ENCODE results near the gene PFKFB4. TPM values are rescaled to one million over a fixed set of nuclear protein-coding genes. Genes with fewer than 3 reads are reported as not detected.

Gene PFKFB4
- total RNA-seq, 1 experiment from 2014 or later: 12.3 TPM

GRCh38 chr3:48596157-48596556, 39.6 kb upstream of the PFKFB4 start:
- H3K23ac ChIP-seq (ENCODE audit: insufficient read length, low read depth, low read length): no peak overlapping the region
- no peak overlapping the region for H3K18ac ChIP-seq (ENCODE audit: insufficient read length, low read depth, low read length)
- Mint-ChIP-seq H3K27ac (peak overlapping the region; percentile 60 to 90 (median 83); a peak in 6 of 7 replicates), H3K9me3 (no peaks in the 10 kb centered on the region), H3K27me3 (ENCODE audit: low read depth) (peaks cover 4% of the 10 kb centered on the region; the same call in 1 of the 2 replicates), H3K4me1 (peaks cover 12 to 21% of the 10 kb centered on the region in 2 experiments), H3K4me3 (no peak overlapping the region), H3K36me3 (ENCODE audit: insufficient read depth in 1 of 3, low read depth in 3 of 3) (peaks cover 26 to 45% (median 30%) of the 10 kb centered on the region in 3 experiments; a peak in 6 of 7 replicates)
- no peak overlapping the region for H2BK15ac ChIP-seq (ENCODE audit: low read depth, low read length)
- WGBS (ENCODE audit: extremely low coverage, insufficient read length, low lambda C conversion rate): no CpG with 5 or more reads among the region's 5 CpGs
- H3T11ph ChIP-seq (ENCODE audit: low read length): no peak overlapping the region
- no peak overlapping the region for H3K4me2 ChIP-seq (ENCODE audit: insufficient read depth, insufficient read length, low read length)
- TF ChIP-seq, protein P1, sequence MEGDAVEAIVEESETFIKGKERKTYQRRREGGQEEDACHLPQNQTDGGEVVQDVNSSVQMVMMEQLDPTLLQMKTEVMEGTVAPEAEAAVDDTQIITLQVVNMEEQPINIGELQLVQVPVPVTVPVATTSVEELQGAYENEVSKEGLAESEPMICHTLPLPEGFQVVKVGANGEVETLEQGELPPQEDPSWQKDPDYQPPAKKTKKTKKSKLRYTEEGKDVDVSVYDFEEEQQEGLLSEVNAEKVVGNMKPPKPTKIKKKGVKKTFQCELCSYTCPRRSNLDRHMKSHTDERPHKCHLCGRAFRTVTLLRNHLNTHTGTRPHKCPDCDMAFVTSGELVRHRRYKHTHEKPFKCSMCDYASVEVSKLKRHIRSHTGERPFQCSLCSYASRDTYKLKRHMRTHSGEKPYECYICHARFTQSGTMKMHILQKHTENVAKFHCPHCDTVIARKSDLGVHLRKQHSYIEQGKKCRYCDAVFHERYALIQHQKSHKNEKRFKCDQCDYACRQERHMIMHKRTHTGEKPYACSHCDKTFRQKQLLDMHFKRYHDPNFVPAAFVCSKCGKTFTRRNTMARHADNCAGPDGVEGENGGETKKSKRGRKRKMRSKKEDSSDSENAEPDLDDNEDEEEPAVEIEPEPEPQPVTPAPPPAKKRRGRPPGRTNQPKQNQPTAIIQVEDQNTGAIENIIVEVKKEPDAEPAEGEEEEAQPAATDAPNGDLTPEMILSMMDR (conservative IDR thresholded peaks at IDR 0.05): no peak
- H3K4me1 ChIP-seq (ENCODE audit: insufficient read depth, low read length): no peaks in the 10 kb centered on the region
- no peak overlapping the region for H2BK120ac ChIP-seq (ENCODE audit: low read depth, low read length, poor library complexity, severe bottlenecking)
- no peaks in the 10 kb centered on the region for H3K27me3 ChIP-seq (ENCODE audit: insufficient read depth, low read length)
- no peaks in the 10 kb centered on the region for H3K9me3 ChIP-seq (ENCODE audit: control insufficient read depth, low read depth, low read length)
- H2BK12ac ChIP-seq (ENCODE audit: insufficient read length, low read depth, low read length): no peak overlapping the region
- no peak overlapping the region for H4K8ac ChIP-seq (replicated peaks; ENCODE audit: insufficient read length, low read depth, low read length)
- DNase-seq: no peak
- H3K56ac ChIP-seq (ENCODE audit: insufficient read length, low read depth, low read length): no peak overlapping the region
- H3K14ac ChIP-seq (ENCODE audit: insufficient read depth, low read length): no peak overlapping the region
- no peaks in the 10 kb centered on the region for H3K79me2 ChIP-seq (ENCODE audit: insufficient read depth, low read length)
- H4K20me1 ChIP-seq (ENCODE audit: control insufficient read depth, insufficient read depth, insufficient read length): no peaks in the 10 kb centered on the region
- no peak overlapping the region for H4K91ac ChIP-seq (ENCODE audit: insufficient read length, low read depth, low read length)
- no peak overlapping the region for H2AFZ ChIP-seq (ENCODE audit: low read length)
- H2BK5ac ChIP-seq (ENCODE audit: insufficient read length, low read length): no peak overlapping the region
- H3K23me2 ChIP-seq (ENCODE audit: insufficient read length, low read depth, low read length, poor library complexity, severe bottlenecking): no peaks in the 10 kb centered on the region
- H2BK20ac ChIP-seq (ENCODE audit: low read depth, low read length, poor library complexity, severe bottlenecking): no peak overlapping the region
- no peak overlapping the region for H3K4ac ChIP-seq (ENCODE audit: low read depth, low read length)
- H3K79me1 ChIP-seq (ENCODE audit: insufficient read depth, low read depth, low read length, poor library complexity, severe bottlenecking): no peaks in the 10 kb centered on the region
- H3K27ac ChIP-seq (ENCODE audit: insufficient read length, low read depth, low read length): no peak overlapping the region
- H3K9ac ChIP-seq (ENCODE audit: extremely low read depth, insufficient read length, low read length): no peak overlapping the region
- no peak overlapping the region for H2AK5ac ChIP-seq (ENCODE audit: insufficient read length, low read length)
- no peak overlapping the region for H4K5ac ChIP-seq (ENCODE audit: insufficient read length, low read depth, low read length)
